Measurements from ENCODE around the gene ADCY4.
"Not testable (repeated sequence)": the region's sequence is repeated elsewhere in the genome, so short reads cannot be mapped to it uniquely, and the experiment has no call there.

Gene ADCY4

DNA sequence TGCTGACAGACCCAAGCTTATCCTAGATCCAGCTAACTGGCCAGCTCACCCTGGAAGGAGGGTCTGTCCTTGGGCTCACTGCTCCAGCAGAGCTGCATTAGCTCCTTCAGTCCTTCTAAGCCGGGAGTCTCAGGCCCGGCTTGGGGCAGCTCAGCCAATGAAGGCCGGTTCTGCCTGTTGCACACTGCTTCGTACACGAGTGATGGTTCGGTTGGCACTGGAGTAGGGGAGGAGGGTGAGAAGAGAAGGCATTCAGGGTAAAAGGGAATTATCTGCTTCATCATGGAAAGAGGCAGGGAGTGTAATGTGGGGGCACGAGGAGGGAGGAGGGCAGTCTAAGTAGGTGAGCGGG is 2.9 kb upstream of the ADCY4 start:
- DNase-seq = no peak

DNA sequence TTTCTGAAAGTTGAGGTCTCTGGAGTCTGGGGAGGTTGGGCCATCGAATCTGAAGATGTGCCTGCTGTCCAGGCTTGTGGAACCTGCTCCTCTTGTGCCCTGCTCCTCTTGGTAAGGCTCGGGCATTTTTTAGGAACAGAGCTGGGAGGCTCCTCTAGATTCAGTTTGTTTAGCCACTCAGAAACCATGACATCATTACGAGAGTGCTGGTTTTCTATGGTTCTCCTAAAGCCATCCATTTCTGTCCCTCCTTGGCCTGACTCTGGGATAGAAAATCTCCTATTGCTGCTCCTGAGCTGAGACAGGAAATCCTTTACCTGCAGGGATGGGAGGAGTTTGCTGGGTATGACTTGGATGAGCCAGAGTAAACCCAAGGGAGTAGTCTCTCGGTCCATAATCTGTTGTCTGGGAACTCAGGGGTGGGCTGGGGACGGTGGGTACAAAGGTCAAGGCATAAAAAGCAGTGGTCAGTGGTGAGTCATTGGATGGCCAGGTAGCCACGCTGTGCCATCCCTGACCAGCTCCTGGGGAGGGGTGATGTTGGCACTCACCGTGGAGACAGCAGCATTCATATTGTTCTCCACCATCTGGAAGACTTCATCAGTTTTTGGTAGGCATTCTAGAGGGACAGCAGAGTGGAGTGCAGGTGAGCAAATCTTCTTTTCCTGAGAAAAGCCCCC is 2.4 kb upstream of the ADCY4 start:
- no peak for DNase-seq

DNA sequence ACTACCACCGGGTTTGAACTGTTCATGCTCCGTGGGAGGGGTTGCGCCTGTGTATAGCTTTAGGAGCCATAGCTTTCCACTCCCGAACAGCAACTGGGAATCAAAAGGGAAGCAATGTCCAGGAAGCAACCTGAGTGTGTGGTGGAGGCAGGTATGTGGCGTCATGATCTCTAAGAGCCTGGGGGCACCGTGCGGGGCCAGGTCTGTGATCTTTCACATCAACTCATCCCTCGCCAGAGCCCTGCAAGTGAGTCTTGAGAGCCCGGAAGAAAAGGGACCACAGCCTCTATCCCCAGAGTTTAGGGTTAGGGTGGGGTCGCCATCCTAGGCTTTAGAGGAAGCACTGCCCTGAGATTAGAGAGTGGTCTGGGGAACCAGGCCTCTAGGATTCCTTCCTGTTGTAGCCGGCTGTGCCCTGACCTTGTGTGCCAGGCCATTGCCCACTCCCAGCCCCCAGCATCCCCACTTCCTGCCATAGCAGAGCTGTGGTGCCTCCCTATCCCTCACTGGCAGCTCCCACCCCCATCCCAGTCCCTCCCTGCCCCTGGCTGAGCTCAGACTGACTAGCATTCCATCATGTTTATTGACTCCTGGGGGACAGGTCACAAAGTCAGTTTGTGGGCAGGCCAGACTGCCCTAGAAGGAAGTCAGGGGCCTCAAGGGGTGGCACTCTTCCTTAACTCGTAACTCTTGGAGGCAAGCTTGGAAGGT is 745 bp upstream of the ADCY4 start:
- DNase-seq = no peak

- DNase-seq = peak; percentile 67 to 77
These were observed 2.4 kb downstream of the ADCY4 start for GRCh38 chr14:24332268-24332993.

- DNase-seq = peak in 1 of 2 experiments; percentile 16
These were observed 3.1 kb downstream of the ADCY4 start for GRCh38 chr14:24331731-24332267.

DNA sequence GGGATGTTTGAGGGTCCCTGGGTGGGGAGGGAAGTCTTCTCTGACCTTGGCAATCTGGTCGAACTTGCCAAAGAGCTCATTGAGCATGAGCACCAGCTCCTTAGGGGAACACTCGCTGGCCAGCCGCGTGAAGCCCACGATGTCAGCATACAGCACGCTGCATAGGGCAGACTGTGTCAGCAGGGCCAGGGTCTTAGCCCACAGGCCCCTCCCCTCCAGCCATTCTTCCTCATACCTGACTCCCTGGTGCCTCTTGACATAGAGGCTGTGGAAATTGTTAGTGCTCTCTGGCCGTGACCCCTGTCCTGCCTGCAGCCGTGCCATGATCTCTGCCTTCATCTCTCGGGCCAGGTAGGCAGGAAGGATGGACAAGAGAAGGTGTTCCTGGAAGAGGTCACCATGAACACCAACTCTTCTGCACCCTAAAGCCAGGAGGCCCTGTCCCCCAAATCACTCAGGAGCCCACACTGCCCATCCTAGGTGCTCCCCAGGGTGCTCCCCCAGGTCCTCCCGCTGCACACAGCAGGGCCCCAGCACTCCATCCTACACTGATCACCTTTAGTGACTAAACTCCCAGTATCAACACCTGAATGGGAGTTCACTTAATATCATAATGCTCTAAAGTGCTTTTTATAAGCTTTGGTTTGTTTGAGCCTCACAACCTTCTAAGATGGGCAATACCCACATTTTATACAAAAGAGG is 3.7 kb downstream of the ADCY4 start:
- DNase-seq = no peak

DNA sequence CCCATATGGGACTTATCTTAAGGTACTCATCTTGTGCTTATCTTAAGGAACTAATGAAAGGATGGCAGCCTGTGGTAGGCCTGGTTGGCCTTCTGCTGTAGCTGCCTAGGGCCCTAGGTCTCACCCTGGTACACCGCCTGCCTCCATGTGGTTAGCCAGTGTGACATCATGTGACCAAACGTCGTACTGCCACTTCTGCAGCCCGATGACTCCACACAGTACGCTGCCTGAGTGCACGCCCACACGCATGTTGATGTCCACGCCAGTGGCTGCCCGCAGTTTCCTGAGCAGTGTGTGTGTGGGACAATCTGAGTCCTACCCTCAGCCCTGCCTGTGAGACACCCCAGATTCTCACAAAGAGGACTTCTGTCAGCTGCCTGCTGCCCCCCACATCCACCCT is 5.1 kb downstream of the ADCY4 start:
- peak; percentile 88 to 94 for DNase-seq

DNA sequence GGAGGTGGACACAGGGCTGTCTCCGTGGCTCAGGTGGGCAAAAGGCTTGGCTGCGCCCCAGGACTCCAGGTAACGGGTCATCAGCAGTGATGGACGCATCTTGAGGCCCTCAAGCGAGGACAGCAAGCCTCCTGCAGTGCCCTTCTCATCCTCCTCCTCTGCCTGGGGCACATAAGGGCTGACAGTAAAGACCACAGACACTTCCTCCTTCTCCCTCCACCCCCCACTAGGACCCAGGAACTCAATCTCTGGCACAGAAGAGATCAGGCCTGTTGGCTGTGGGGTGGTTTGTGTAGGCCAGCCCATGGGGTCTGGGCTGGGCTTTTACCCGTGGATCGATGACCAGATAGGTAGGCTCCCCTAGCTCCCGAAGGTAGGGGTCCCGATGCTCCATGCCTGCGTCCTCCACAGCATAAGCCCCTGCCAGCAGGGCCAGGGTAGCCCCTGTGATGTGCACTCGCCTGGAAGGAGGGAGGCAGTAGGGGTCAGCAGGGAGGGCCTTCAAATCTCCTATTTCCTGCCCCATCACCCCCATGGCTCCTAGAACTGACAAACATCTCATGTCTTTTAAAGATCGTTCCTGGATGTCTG is 5.7 kb downstream of the ADCY4 start:
- DNase-seq = peak; percentile 11 to 22

DNA sequence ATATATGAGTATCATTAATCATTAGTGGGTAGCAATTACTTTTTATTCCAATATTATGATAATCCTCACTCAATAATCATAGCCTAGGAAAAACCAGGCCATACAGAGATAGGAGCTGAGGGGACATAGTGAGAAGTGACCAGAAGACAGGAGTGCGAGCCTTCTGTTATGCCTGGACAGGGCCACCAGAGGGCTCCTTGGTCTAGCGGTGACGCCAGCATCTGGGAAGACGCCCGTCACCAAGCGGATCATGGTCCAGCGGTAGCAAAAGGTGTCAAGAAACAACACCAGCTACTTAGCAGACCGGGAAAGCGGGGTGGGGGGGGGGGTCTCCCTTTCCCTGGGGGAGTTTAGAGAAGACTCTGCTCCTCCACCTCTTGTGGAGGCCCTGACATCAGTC is 7.0 kb downstream of the ADCY4 start:
- DNase-seq = not testable (repeated sequence)

- DNase-seq = peak; percentile 70 to 78
These were observed 7.6 kb downstream of the ADCY4 start for GRCh38 chr14:24327303-24327702.

DNA sequence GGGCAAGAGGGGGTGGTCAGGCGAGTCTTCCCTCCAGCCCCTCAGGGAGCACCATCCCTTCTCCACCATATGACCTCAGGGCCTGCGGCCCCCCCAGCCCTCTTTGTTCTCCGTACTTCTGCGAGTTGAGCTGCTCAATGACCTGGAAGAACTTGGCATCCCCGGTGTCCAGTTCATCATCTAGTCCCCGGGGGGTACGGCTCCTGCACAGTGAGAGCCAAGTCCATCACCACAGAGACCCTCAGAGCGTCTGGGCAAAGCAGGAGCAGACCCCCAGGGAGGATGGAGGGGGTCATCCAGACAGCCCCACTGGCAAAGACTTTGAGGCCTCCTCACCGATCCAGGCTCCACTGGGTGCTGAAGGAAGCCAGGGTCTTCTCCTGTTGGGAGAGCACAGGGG is 8.9 kb downstream of the ADCY4 start:
- no peak for DNase-seq

- DNase-seq = no peak
These were observed 9.8 kb downstream of the ADCY4 start for GRCh38 chr14:24325041-24325530.

DNA sequence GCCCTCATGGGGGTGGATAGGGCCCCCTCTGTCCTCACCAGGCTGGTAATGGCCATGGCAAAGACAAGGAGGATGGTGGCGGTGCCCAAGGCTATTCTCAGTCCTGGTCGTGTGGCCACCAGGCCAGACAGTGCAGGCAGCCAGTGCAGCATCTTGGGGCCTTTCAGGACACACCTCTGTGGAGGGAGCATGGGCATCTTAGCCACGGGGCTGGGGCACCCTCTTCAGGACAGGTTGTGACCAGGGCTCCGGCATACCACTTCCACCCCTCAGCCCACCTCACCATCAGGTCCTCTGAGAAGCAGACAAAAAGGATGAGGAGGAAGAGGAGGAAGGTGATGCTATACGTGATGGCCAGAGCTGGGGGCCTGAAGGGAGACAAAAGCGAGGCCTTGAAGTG is 10.8 kb downstream of the ADCY4 start:
- no peak for DNase-seq

- no peak for DNase-seq
These were observed 11.5 kb downstream of the ADCY4 start for GRCh38 chr14:24323341-24323740.

DNA sequence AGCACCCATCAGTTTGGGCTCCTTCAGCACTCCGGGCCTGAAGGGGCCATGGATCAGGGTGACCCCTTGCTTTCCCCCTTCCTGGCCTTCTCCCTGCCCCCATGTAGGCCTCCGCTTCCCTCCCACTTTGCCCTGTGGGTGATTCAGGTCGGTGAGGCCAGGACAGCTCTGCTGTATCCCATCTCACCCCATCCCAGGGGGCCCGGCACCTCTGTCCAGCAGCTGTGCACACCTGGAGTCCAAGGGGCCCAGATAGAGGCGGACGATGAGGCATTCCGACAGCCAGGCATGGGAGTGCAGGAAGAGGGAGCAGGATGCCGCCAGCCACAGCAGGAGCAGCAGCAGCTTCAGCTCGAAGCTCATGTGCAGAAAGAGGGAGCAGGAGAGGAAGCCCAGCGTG is 12.2 kb downstream of the ADCY4 start:
- DNase-seq = no peak

DNA sequence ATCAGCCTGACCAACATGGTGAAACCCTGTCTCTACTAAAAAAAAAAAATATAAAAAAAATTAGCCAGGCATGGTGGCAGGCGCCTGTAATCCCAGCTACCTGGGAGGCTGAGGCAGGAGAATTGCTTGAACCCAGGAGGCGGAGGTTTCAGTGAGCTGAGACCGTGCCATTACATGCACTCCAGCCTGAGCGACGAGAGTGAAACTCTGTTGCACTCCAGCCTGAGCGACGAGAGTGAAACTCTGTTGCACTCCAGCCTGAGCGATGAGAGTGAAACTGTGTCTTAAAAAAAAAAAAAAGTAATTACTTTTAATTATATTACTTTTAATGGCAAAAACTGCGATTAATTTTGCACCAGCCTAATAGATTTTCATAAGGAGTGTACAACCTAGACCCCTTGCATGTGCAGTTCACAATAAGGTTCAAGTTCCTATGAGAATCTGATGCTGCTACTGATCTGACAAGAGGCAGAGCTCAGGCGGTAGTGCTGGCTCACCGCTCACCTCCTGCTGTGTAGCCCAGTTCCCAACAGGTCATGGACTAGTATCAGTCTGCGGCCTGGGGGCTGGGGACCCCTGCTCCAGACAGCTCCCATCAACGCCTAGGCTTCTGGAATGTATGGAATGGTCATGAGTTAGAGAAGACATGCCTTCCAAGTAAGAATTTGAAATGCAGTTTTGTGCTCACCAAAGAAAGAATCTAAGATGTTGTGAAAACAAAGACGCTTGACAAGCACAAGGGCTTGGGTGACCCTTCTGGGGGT is 13.5 kb downstream of the ADCY4 start:
- no peak for DNase-seq

GRCh38 chr14:24317141-24317928 is 17.5 kb downstream of the ADCY4 start:
- no peak for DNase-seq

GRCh38 chr14:24316597-24316950 is 18.3 kb downstream of the ADCY4 start:
- no peak for DNase-seq

DNA sequence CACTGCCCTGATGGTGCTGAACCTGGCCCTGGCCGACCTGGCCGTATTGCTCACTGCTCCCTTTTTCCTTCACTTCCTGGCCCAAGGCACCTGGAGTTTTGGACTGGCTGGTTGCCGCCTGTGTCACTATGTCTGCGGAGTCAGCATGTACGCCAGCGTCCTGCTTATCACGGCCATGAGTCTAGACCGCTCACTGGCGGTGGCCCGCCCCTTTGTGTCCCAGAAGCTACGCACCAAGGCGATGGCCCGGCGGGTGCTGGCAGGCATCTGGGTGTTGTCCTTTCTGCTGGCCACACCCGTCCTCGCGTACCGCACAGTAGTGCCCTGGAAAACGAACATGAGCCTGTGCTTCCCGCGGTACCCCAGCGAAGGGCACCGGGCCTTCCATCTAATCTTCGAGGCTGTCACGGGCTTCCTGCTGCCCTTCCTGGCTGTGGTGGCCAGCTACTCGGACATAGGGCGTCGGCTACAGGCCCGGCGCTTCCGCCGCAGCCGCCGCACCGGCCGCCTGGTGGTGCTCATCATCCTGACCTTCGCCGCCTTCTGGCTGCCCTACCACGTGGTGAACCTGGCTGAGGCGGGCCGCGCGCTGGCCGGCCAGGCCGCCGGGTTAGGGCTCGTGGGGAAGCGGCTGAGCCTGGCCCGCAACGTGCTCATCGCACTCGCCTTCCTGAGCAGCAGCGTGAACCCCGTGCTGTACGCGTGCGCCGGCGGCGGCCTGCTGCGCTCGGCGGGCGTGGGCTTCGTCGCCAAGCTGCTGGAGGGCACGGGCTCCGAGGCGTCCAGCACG is 18.9 kb downstream of the ADCY4 start:
- no peak for DNase-seq

GRCh38 chr14:24315243-24315806 is 19.5 kb downstream of the ADCY4 start:
- peak in 1 of 2 experiments; percentile 18 for DNase-seq

All from AML-193 (cell line).